ENCODE measurements around the gene CELF2.

GRCh38 chr10:11144626-11145494, 127.2 kb downstream of the CELF2 start:
- TF ChIP-seq CTCF (IDR thresholded peaks at IDR 0.05) (no peak), POLR2A (IDR thresholded peaks at IDR 0.05) (no peak), POLR2AphosphoS5 (IDR thresholded peaks at IDR 0.05) (no peak)
